Activated CD4-positive, alpha-beta T cell treated with anti-CD3 and anti-CD28 coated beads, Interleukin-2, amount 10 ng/mL, durations not matched to agents 24 days and 14 days (primary cell): ENCODE measurements around the gene CTNND2. TPM values are rescaled to one million over a fixed set of nuclear protein-coding genes. Genes with fewer than 3 reads are reported as not detected.
"Not testable (repeated sequence)": the region's sequence is repeated elsewhere in the genome, so short reads cannot be mapped to it uniquely, and the experiment has no call there.

Experiments
- DNase-seq: peaks from one replicate; pipeline ENCODE4 v3.0.0; 2022
- H3K27ac Mint-ChIP-seq: one replicate; pipeline ENCODE4 v1.8.0; 2022; ENCODE audit warnings: mild to moderate bottlenecking, mixed read lengths
- H3K27me3 Mint-ChIP-seq: one replicate; pipeline ENCODE4 v1.8.0; 2022; ENCODE audit warnings: mixed read lengths
- H3K36me3 Mint-ChIP-seq: one replicate; pipeline ENCODE4 v1.8.0; 2022; ENCODE audit warnings: low read depth, mild to moderate bottlenecking, mixed read lengths
- H3K4me1 Mint-ChIP-seq: one replicate; pipeline ENCODE4 v1.8.0; 2021; ENCODE audit warnings: mixed read lengths
- H3K4me3 Mint-ChIP-seq: one replicate; pipeline ENCODE4 v1.8.0; 2022; ENCODE audit warnings: mild to moderate bottlenecking, moderate library complexity, mixed read lengths
- H3K9me3 Mint-ChIP-seq: one replicate; pipeline ENCODE4 v1.8.0; 2021; ENCODE audit warnings: mixed read lengths
- intact Hi-C: fragments of 100-400 bp; cut with micrococcal nuclease; formaldehyde crosslinking; loops from one replicate; pipeline ENCODE4 v1.15.1; 2023
- total RNA-seq: library from RNA; stranded (reverse); gene quantifications from 2 replicates; pipeline ENCODE4 v1.2.3, GENCODE V29; 2022

The CTNND2 gene
- total RNA-seq, 1 donor from 2014 or later, result not detected

DNA sequence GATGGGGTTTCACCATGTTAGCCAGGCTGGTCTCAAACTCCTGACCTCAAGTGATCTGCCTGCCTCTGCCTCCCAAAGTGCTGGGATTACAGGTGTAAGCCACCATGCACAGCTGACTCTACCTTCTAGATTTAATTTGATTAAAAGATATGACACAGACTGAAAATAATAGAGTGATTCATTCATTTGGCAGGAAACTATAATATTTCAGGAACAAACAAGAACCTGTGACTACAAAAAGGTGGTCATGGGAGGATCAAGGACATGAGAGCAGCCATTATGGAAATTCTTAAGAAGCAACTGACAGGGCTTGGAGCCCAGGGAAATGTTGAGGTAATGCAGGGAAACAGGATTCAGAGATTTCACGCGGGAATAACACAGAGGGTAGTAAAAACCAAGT lies 877.7 kb downstream of the CTNND2 start:
- H3K9me3 Mint-ChIP-seq, result no peaks in the 10 kb centered on the region
- DNase-seq, result no peak
- intact Hi-C loops, result no loop called here
- no peaks in the 10 kb centered on the region for H3K36me3 Mint-ChIP-seq
- H3K4me3 Mint-ChIP-seq, result no peak overlapping the region
- no peaks in the 10 kb centered on the region for H3K4me1 Mint-ChIP-seq
- no peak overlapping the region for H3K27ac Mint-ChIP-seq
- no peaks in the 10 kb centered on the region for H3K27me3 Mint-ChIP-seq

DNA sequence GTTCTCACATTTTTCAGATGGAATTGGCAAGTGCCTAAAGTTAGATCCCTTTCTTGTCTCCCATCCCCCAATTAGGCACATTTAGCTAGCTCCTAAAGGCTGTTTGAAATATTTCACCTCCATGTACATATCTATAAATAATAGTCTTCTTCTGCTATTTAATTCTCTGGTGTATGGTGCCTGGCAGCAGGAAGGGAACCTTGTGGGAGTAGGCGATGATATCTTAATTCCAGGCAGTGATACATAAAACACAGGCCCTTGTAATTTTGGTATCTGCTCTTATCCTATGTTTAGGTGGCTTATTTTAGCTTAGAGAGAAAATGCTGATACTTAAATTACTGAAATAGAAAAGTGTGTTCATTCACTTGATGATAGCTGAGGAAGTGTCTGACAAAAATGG lies 880.3 kb downstream of the CTNND2 start:
- H3K4me3 Mint-ChIP-seq, result no peak overlapping the region
- no peaks in the 10 kb centered on the region for H3K27me3 Mint-ChIP-seq
- intact Hi-C loops, result no loop called here
- no peaks in the 10 kb centered on the region for H3K9me3 Mint-ChIP-seq
- DNase-seq, result no peak
- no peaks in the 10 kb centered on the region for H3K36me3 Mint-ChIP-seq
- no peaks in the 10 kb centered on the region for H3K4me1 Mint-ChIP-seq
- no peak overlapping the region for H3K27ac Mint-ChIP-seq

DNA sequence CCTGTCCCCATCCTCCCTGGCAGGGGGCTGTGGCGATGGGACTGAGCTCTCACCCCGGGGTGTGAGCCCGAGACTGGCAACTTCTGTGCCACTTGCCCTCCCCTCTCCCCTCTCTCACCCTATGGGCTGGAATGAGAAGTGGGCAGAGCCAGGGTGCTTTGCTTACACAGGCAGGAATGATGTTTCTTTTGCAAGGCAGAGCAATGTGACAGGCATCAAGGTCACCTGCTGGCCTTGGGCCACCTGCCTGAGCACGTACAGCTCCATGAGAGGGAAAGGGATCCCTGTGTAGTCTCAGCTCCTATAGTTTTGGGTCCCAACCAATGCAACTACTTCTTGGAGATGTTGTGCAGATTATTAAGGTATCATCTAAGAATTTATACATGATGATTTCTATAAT lies 890.5 kb downstream of the CTNND2 start:
- intact Hi-C loops, result no loop called here
- H3K27me3 Mint-ChIP-seq, result no peaks in the 10 kb centered on the region
- DNase-seq, result no peak
- H3K36me3 Mint-ChIP-seq, result no peaks in the 10 kb centered on the region
- H3K4me1 Mint-ChIP-seq, result no peaks in the 10 kb centered on the region
- no peak overlapping the region for H3K4me3 Mint-ChIP-seq
- no peaks in the 10 kb centered on the region for H3K9me3 Mint-ChIP-seq
- no peak overlapping the region for H3K27ac Mint-ChIP-seq

DNA sequence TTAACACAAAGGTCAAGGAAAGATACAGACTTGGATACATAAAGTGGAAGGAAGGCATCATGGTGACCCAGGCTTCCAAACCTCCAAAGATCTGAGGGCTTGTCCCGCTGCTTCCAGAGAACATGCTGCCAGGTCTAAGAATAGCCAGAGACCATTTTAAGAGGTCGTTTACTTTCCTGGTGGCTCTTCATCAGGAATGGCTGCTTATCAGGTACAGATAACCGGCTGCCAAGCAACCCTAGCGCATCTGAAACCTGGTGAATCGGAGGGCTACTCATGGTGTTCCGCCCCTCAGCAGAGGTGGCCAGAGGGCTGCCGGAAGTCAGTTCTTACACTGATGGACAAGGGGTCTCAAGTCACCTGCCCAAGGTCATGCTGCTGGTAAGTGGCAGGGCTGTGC lies 892.0 kb downstream of the CTNND2 start:
- intact Hi-C loops, result no loop called here
- Mint-ChIP-seq H3K4me1 (no peaks in the 10 kb centered on the region), H3K27ac (no peak overlapping the region), H3K27me3 (no peaks in the 10 kb centered on the region), H3K36me3 (no peaks in the 10 kb centered on the region), H3K9me3 (no peaks in the 10 kb centered on the region), H3K4me3 (no peak overlapping the region)
- no peak for DNase-seq

DNA sequence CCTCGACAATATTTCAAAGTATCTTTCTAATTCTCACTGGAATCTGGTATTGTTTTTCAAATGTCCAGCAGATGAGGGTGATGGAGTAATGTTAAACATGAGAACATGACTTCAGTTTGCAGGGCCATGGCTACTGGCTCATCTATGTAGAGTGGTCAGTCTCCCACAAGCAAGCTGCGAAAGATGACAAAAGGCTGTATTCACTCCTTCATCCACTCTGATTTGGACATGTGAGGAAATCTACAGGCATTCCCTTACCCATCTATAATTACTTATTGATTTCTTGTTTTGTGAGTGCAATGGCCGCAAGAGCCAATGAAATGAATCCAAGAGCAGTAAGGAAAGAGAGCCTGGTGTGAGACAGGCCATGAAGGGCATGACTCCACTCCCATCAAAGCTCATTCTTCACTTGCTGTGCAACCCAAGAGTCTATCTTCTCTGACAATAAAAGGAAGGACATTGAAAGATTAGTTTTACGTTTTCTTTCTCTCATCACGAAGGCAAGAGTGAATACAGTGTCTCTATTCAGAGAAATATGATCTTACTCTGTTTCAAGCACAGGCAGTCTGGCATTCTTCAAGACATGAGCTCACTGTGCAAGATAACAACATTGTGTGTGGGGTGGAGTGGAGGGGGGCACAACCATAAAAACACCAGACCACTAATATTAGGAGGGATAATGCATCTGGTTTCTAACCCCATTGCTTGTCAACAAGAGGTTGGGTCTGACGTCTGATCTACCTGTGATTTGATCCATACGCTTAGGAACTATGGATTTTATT lies 893.6 kb downstream of the CTNND2 start:
- Mint-ChIP-seq H3K36me3 (no peaks in the 10 kb centered on the region), H3K4me3 (no peak overlapping the region), H3K27me3 (no peaks in the 10 kb centered on the region), H3K9me3 (no peaks in the 10 kb centered on the region), H3K27ac (no peak overlapping the region), H3K4me1 (no peaks in the 10 kb centered on the region)
- no peak for DNase-seq
- intact Hi-C loops, result no loop called here

DNA sequence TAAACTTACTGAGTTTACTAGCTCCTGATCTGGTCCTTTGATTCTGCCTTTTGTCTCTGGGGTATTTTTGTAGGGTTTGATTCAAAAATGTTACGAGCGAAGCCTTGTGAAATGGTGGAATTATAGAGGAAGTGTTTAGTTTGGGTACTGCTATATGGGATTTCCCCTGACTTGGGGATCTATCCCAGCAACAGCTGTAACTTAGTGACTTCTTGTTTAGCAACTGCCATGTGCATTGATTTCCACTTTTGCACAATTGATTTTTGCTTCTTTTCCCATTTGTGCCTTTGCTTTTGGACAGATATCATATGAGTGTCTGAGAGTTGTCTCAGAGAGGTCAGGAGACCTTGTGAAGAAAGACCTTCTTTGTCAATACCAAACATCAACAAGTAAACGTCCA lies 894.7 kb downstream of the CTNND2 start:
- H3K36me3 Mint-ChIP-seq, result no peaks in the 10 kb centered on the region
- H3K4me1 Mint-ChIP-seq, result no peaks in the 10 kb centered on the region
- no peak for DNase-seq
- no peaks in the 10 kb centered on the region for H3K27me3 Mint-ChIP-seq
- H3K27ac Mint-ChIP-seq, result no peak overlapping the region
- no peak overlapping the region for H3K4me3 Mint-ChIP-seq
- no peaks in the 10 kb centered on the region for H3K9me3 Mint-ChIP-seq
- intact Hi-C loops, result no loop called here

DNA sequence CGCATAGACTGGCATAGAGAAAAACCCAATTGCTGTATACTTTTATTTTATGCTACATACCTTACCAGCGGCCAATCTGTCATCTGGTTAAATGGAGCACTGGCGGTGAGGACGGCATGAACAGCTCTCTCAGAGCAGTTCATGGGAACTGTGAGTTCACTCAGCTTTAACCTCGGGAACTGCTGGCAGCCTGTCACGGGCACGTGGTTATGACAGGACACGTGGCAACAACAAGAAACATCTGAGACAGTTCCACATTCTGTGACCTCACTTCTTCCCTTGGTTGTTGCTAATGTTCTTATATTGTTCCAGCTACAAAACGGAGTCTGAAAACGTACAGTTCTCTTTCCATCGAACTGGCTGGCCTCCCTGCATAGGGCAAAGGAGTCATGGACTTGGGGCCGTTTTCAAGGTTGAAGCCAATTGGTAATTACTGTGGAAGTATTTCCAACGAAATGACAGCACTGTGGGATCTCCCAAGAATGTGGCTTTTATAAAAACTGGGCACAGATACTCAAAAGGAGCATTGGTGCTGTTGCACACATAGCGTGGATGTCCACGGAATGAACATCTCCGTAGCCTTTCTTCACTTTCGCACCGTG lies 896.9 kb downstream of the CTNND2 start:
- no peaks in the 10 kb centered on the region for H3K9me3 Mint-ChIP-seq
- intact Hi-C loops, result no loop called here
- H3K4me3 Mint-ChIP-seq, result no peak overlapping the region
- no peaks in the 10 kb centered on the region for H3K36me3 Mint-ChIP-seq
- H3K27me3 Mint-ChIP-seq, result no peaks in the 10 kb centered on the region
- no peaks in the 10 kb centered on the region for H3K4me1 Mint-ChIP-seq
- H3K27ac Mint-ChIP-seq, result no peak overlapping the region
- no peak for DNase-seq

DNA sequence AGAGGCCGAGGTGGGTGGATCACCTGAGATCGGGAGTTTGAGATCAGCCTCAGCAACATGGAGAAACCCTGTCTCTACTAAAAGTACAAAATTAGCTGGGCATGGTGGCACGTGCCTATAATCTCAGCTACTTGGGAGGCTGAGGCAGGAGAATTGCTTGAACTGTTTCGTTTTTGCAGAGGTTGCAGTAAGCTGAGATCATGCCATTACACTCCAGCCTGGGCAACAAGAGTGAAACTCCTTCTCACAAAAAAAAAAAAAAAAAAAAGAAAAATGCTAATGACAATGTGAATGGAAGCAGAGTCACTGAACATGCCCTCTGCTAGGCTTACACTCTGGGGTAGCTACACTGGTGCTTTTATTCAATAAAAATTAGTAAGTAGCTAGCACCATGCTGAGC lies 899.7 kb downstream of the CTNND2 start:
- DNase-seq, result not testable (repeated sequence)

DNA sequence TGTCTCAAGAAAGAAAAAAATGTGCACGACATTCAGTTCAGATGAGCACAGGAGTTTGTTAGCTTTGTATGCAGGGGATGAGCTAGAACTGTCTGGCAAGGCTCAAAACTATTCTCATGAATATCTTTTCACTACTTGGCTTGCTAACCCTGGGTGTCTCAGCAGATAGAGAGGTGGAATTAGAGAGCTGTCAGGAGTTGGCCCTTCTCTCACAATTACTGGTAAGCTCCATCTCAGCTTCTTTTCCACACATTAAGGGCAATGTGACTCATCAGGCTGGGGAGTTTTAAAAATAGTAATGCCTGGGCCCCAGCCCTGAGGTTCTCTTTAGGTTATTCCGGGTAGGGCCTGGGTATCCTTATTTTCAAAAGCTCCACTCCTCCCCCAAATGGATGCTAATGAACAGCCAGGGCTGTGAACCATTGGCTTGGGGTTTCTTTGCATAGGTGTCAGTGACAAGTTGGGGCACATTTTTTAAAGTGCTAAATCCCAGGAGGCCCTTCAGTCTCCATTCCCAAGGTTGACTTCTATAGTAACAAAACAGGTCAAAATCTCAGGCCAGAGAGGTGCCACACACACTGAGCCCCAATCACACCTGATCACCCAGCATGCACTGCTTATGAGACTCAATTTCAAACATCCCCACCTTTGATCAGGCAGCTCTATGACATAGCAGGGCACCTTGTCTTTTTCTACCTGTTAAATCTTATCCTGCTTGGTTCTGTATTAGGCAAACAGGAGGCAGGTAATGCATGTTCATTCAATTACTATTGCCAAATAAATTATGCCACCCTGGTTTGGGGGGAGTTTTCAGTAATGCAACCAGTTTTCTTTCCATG lies 903.5 kb downstream of the CTNND2 start:
- H3K4me3 Mint-ChIP-seq, result no peak overlapping the region
- DNase-seq, result no peak
- no peaks in the 10 kb centered on the region for H3K4me1 Mint-ChIP-seq
- intact Hi-C loops, result no loop called here
- no peaks in the 10 kb centered on the region for H3K9me3 Mint-ChIP-seq
- H3K27ac Mint-ChIP-seq, result no peak overlapping the region
- H3K27me3 Mint-ChIP-seq, result no peaks in the 10 kb centered on the region
- H3K36me3 Mint-ChIP-seq, result no peaks in the 10 kb centered on the region

More for the DNA sequence above, 899.7 kb downstream of the CTNND2 start:
- H3K4me3 Mint-ChIP-seq, H3K9me3 Mint-ChIP-seq, H3K4me1 Mint-ChIP-seq, H3K27me3 Mint-ChIP-seq, H3K36me3 Mint-ChIP-seq, H3K27ac Mint-ChIP-seq, intact Hi-C loops: not testable (repeated sequence)

GRCh38 chr5:10999714-11000113 lies 904.5 kb downstream of the CTNND2 start:
- H3K4me1 Mint-ChIP-seq, result no peaks in the 10 kb centered on the region
- no peaks in the 10 kb centered on the region for H3K36me3 Mint-ChIP-seq
- no peaks in the 10 kb centered on the region for H3K9me3 Mint-ChIP-seq
- H3K27me3 Mint-ChIP-seq, result no peaks in the 10 kb centered on the region
- H3K4me3 Mint-ChIP-seq, result no peak overlapping the region
- no peak for DNase-seq
- H3K27ac Mint-ChIP-seq, result no peak overlapping the region
- intact Hi-C loops, result no loop called here

DNA sequence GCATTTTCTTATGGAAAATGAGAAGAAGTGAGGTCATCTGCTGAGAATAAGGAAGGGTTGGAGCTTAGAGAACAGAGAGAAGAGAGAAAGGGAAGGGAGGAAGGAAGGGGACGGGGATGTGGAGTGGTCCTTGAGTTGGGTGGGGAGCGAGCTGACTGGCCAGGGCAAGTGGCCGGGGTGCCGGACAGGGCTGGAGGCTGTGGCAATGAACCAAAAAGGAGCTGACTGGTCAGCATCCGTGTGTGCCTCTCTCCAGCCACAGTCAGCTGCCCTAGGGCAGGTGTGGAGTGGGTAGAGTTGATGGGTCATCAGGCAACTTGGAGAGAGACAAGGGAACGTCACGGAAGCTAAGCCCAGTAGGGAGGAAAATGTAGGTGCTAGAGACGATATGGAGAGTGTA lies 908.4 kb downstream of the CTNND2 start:
- Mint-ChIP-seq H3K4me1 (no peaks in the 10 kb centered on the region), H3K9me3 (no peaks in the 10 kb centered on the region), H3K36me3 (no peaks in the 10 kb centered on the region), H3K4me3 (no peak overlapping the region), H3K27ac (no peak overlapping the region), H3K27me3 (no peaks in the 10 kb centered on the region)
- DNase-seq, result no peak
- intact Hi-C loops, result no loop called here

- no peak overlapping the region for H3K4me3 Mint-ChIP-seq
- no peak overlapping the region for H3K27ac Mint-ChIP-seq
- no peaks in the 10 kb centered on the region for H3K36me3 Mint-ChIP-seq
- H3K4me1 Mint-ChIP-seq, result no peaks in the 10 kb centered on the region
- H3K9me3 Mint-ChIP-seq, result no peaks in the 10 kb centered on the region
- H3K27me3 Mint-ChIP-seq, result no peaks in the 10 kb centered on the region
- no peak for DNase-seq
- intact Hi-C loops, result no loop called here
Measured at GRCh38 chr5:10994091-10994986, 909.9 kb downstream of the CTNND2 start.

DNA sequence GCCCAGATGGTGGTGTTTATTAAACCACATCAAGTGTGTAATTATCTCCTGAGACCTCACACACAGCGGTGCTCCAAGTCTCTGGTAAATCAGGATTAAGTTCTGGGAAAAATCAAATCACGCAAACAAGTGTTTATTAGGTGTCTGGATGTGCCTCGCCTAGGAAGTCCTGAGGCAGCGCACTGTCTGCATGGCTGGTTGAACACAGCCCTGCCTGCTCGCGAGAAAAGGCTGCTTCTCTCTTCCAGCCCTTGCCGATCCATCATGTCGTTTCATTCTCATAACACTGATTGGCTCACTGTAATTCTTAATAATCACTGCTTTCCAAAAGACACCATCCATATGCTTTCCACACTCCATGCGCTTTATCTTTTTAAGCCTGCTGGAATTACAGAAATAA lies 913.6 kb downstream of the CTNND2 start:
- intact Hi-C loops, result no loop called here
- Mint-ChIP-seq H3K27ac (no peak overlapping the region), H3K9me3 (no peaks in the 10 kb centered on the region), H3K36me3 (no peaks in the 10 kb centered on the region), H3K4me1 (peaks cover 7% of the 10 kb centered on the region), H3K27me3 (peaks cover 4% of the 10 kb centered on the region), H3K4me3 (no peak overlapping the region)
- no peak for DNase-seq
